Neuronal stem cell (in vitro differentiated cells): ENCODE data around the gene RARG.

Experiments used
- DNase-seq: peaks from one replicate; pipeline ENCODE4 v3.0.0-alpha.2; 2013; ENCODE audit warnings: low spot score
- H2AFZ ChIP-seq: one replicate; pipeline ENCODE4 v1.6.1; 2013; ENCODE audit warnings: mild to moderate bottlenecking, low read length, inconsistent platforms
- H2AK5ac ChIP-seq: 2 replicates; pipeline ENCODE4 v1.6.1; 2013; ENCODE audit warnings: low read depth, mild to moderate bottlenecking, inconsistent platforms, low read length, moderate library complexity, mixed read lengths
- H2BK120ac ChIP-seq: 2 replicates; pipeline ENCODE4 v1.6.1; 2013; ENCODE audit warnings: low read depth, mild to moderate bottlenecking, inconsistent platforms, low read length, moderate library complexity, mixed read lengths
- H2BK12ac ChIP-seq: one replicate; pipeline ENCODE4 v1.6.1; 2013; ENCODE audit warnings: low read length, inconsistent platforms
- H2BK15ac ChIP-seq: 2 replicates; pipeline ENCODE4 v1.6.1; 2013; ENCODE audit warnings: mild to moderate bottlenecking, low read length, inconsistent platforms, mixed read lengths
- H2BK5ac ChIP-seq: one replicate; pipeline ENCODE4 v1.6.1; 2013; ENCODE audit warnings: inconsistent platforms, mild to moderate bottlenecking, low read length, moderate library complexity
- H3K14ac ChIP-seq: one replicate; pipeline ENCODE4 v1.6.1; 2013; ENCODE audit warnings: low read length, inconsistent platforms
- H3K18ac ChIP-seq: 2 replicates; pipeline ENCODE4 v1.6.1; 2013; ENCODE audit warnings: low read length, inconsistent platforms
- H3K23ac ChIP-seq: 2 replicates; pipeline ENCODE4 v1.6.1; 2013; ENCODE audit warnings: low read depth, mild to moderate bottlenecking, mixed read lengths, low read length, inconsistent platforms; ENCODE audit not compliant: poor library complexity
- H3K27ac ChIP-seq: replicated peaks from 3 replicates; pipeline ENCODE4 v1.5.1; 2013; ENCODE audit warnings: low read length, inconsistent platforms
- H3K27me3 ChIP-seq, 3 experiments: 2 replicates each; pipeline ENCODE4 v1.6.1; 2013; ENCODE audit warnings: low read length in 3 of 3, mild to moderate bottlenecking in 2 of 3, inconsistent platforms in 1 of 3, low read depth in 1 of 3, mixed read lengths in 1 of 3, moderate library complexity in 1 of 3; ENCODE audit not compliant: control insufficient read depth in 3 of 3, insufficient read depth in 3 of 3
- H3K36me3 ChIP-seq, 2 donors: replicated peaks in 1 of 2; 2 replicates each; pipeline ENCODE4 v1.6.1; 2013; ENCODE audit warnings: low read length in 2 of 2; ENCODE audit not compliant: control insufficient read depth in 2 of 2, insufficient read depth in 2 of 2
- H3K4ac ChIP-seq: 2 replicates; pipeline ENCODE4 v1.6.1; 2013; ENCODE audit warnings: inconsistent platforms, mild to moderate bottlenecking, low read length, moderate library complexity
- H3K4me1 ChIP-seq, 2 donors: 1 replicate in 1 of 2; 2 replicates in 1 of 2; pipeline ENCODE4 v1.6.1; 2013; ENCODE audit warnings: low read length in 2 of 2, low read depth in 1 of 2; ENCODE audit not compliant: control insufficient read depth in 2 of 2, insufficient read depth in 1 of 2
- H3K4me2 ChIP-seq: one replicate; pipeline ENCODE4 v1.6.1; 2013; ENCODE audit warnings: mild to moderate bottlenecking, low read length, inconsistent platforms; ENCODE audit not compliant: insufficient read depth, poor library complexity, severe bottlenecking
- H3K4me3 ChIP-seq, 2 donors: 2 replicates each; pipeline ENCODE4 v1.5.1; 2013; ENCODE audit warnings: low read length in 2 of 2, mild to moderate bottlenecking in 2 of 2, inconsistent platforms in 1 of 2, moderate library complexity in 1 of 2
- H3K79me1 ChIP-seq: one replicate; pipeline ENCODE4 v1.6.1; 2013; ENCODE audit warnings: low read depth, mild to moderate bottlenecking, inconsistent platforms, low read length, moderate library complexity
- H3K9ac ChIP-seq: one replicate; pipeline ENCODE4 v1.6.1; 2013; ENCODE audit warnings: mild to moderate bottlenecking, low read depth, low read length, inconsistent platforms; ENCODE audit not compliant: poor library complexity
- H3K9me3 ChIP-seq, 2 donors: replicated peaks in 1 of 2; 2 replicates each; pipeline versions ENCODE3 to v1.6.1; 2013; ENCODE audit warnings: low read length in 2 of 2, mild to moderate bottlenecking in 2 of 2, inconsistent platforms in 1 of 2, low read depth in 1 of 2, mixed read lengths in 1 of 2, moderate library complexity in 1 of 2; ENCODE audit not compliant: control insufficient read depth in 2 of 2, insufficient read depth in 1 of 2
- H4K8ac ChIP-seq: one replicate; pipeline ENCODE4 v1.6.1; 2013; ENCODE audit warnings: low read depth, mild to moderate bottlenecking, inconsistent platforms, low read length, moderate library complexity
- H4K91ac ChIP-seq: one replicate; pipeline ENCODE4 v1.6.1; 2013; ENCODE audit warnings: low read length, low read depth, mild to moderate bottlenecking, inconsistent platforms; ENCODE audit not compliant: poor library complexity
- WGBS, 2 donors: extraction: QIAGEN DNeasy Blood & Tissue Kit; methylation state at CpG; one replicate each; pipeline ENCODE4 v1.1.7; 2013; ENCODE audit warnings: missing lambda C conversion rate in 2 of 2, mixed read lengths in 1 of 2; ENCODE audit not compliant: insufficient read length in 2 of 2, insufficient replicate concordance in 1 of 2; ENCODE audit errors: extremely low coverage in 2 of 2; 5-methylcytosine and 5-hydroxymethylcytosine counted together

The RARG gene

DNA sequence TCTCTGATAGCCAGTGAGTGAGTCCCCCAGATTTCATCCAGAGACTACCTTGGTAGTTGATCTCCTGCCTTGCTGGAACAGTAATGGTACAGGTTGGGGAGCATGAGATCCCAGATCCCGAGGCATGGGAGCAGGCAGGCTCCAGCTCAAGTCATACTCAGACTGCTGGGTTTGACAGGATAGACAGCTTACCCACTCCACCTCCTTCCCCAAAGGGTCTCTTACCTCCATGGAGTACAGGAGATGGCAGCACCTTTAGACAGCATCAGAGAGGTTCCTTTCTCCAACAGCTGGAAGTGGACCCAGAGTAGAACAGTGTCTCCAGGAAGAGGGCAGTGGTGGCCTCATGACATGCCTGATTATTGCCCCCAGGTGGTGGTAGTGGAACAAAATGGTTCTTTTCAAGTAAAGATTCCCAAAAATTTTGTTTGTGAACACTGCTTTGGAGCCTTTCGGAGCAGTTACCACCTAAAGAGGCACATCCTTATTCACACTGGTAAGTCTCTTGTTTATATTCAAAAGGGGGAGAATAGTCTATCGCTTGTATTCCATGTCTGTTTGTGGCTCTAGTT lies 46.3 kb downstream of the RARG start:
- peaks cover 13 to 18% of the 10 kb centered on the region in 2 donors for H3K4me1 ChIP-seq

DNA sequence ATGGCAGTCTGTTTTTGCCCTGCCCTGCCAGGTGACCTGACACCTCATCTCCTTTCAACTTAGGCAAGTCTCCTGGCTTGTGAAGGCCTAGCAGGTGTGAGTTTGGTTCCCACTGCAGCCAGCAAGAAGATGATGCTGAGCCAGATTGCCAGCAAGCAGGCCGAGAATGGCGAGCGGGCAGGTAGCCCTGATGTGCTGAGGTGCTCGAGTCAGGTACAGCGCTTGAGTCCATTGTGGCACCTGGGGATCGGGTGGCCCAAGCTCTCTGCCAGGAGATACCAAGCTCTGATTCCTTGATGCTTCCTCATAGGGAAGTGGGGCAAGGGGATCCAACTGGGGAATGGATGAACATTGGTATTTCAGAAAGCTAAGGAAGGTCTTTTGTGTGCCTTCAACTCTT lies 47.2 kb downstream of the RARG start:
- no peak overlapping the region for H2AK5ac ChIP-seq
- no peaks in the 10 kb centered on the region for H3K27me3 ChIP-seq
- H3K9me3 ChIP-seq, result peaks cover 2 to 5% of the 10 kb centered on the region in 2 donors
- no peak overlapping the region for H4K91ac ChIP-seq
- no peak overlapping the region for H3K18ac ChIP-seq
- H2BK5ac ChIP-seq, result no peak overlapping the region
- H2BK15ac ChIP-seq, result no peak overlapping the region
- no peak overlapping the region for H2BK120ac ChIP-seq
- no peak overlapping the region for H4K8ac ChIP-seq
- no peak overlapping the region for H3K14ac ChIP-seq
- no peak overlapping the region for H3K4me3 ChIP-seq
- H2BK12ac ChIP-seq, result no peak overlapping the region
- H3K79me1 ChIP-seq, result peaks cover 4% of the 10 kb centered on the region
- no peak overlapping the region for H2AFZ ChIP-seq
- no peak overlapping the region for H3K23ac ChIP-seq
- no peak overlapping the region for H3K27ac ChIP-seq
- WGBS, 2 donors, result no CpG with 5 or more reads among the region's 6 CpGs
- no peak for DNase-seq
- H3K4me2 ChIP-seq, result no peak overlapping the region
- H3K4me1 ChIP-seq, result peaks cover 13 to 18% of the 10 kb centered on the region in 2 donors
- H3K9ac ChIP-seq, result no peak overlapping the region
- H3K36me3 ChIP-seq, result peaks cover 45 to 80% of the 10 kb centered on the region in 2 donors
- H3K4ac ChIP-seq, result no peak overlapping the region

More for the DNA sequence above, 46.3 kb downstream of the RARG start:
- Histone ChIP-seq H3K9ac (no peak overlapping the region), H2BK5ac (no peak overlapping the region), H4K91ac (no peak overlapping the region), H2BK12ac (no peak overlapping the region), H3K18ac (no peak overlapping the region), H3K4me2 (no peak overlapping the region), H2BK15ac (no peak overlapping the region), H3K9me3 (peaks cover 2 to 5% of the 10 kb centered on the region in 2 donors), H2BK120ac (no peak overlapping the region), H4K8ac (no peak overlapping the region), H3K79me1 (peaks cover 4% of the 10 kb centered on the region), H3K23ac (no peak overlapping the region), H3K27ac (no peak overlapping the region), H2AFZ (no peak overlapping the region), H3K36me3 (peaks cover 45 to 86% of the 10 kb centered on the region in 2 donors), H3K27me3 (no peaks in the 10 kb centered on the region), H3K4me3 (no peak overlapping the region), H3K14ac (no peak overlapping the region), H2AK5ac (no peak overlapping the region), H3K4ac (no peak overlapping the region)
- DNase-seq, result no peak
- no CpG with 5 or more reads among the region's 3 CpGs for WGBS, 2 donors

DNA sequence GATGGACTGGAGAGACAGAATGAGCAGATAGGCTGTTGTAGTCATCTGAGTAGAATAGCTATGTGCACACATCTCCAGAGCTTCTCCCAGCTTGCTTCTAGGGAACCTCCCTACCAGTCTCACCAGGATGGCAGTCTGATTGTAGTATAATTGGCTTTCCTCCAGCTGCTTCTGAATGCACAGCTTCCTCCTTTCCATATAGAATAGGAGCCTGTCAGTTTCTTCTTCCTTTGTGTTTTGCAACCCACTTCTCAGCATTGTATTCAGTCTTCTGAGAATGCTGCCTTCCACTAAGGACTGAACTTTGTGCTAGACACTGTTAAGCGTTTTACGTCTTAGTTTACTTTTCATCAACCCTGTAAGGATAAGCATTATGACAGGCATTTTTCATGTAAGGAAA lies 49.1 kb downstream of the RARG start:
- Histone ChIP-seq H2AFZ (no peak overlapping the region), H4K91ac (no peak overlapping the region), H3K18ac (no peak overlapping the region), H3K9me3 (peaks cover 2 to 5% of the 10 kb centered on the region in 2 donors), H3K4me2 (no peak overlapping the region), H2BK5ac (no peak overlapping the region), H3K4ac (no peak overlapping the region), H3K27ac (no peak overlapping the region), H3K9ac (no peak overlapping the region), H4K8ac (no peak overlapping the region), H3K4me1 (peaks cover 13 to 20% of the 10 kb centered on the region in 2 donors), H3K23ac (no peak overlapping the region), H3K79me1 (peaks cover 4% of the 10 kb centered on the region), H2BK15ac (no peak overlapping the region), H3K4me3 (no peak overlapping the region), H3K14ac (no peak overlapping the region), H2AK5ac (no peak overlapping the region), H3K27me3 (no peaks in the 10 kb centered on the region), H3K36me3 (peaks cover 41 to 63% of the 10 kb centered on the region in 2 donors), H2BK12ac (no peak overlapping the region), H2BK120ac (no peak overlapping the region)
- WGBS, 2 donors, result no CpG with 5 or more reads among the region's 2 CpGs
- DNase-seq, result no peak

DNA sequence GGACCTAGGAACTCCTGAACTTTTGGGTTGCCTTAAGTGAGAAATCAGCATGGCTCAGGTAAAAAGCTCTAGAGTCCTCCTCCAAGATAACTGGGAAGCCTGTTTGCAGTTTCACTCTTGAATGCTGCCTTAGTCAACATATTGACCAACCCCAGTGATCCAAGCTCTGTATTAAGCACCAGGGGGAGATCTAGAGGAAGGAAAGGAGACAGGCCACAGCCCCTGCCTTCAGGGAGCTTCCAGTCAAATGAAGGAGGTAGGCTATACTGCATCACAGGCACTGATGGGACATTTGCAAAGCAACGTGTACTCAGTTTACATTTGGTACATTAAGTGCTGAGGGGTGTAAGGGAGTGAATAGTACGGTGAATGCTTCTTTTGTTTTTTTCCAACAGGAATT lies 50.1 kb downstream of the RARG start:
- peaks cover 2 to 5% of the 10 kb centered on the region in 2 donors for H3K9me3 ChIP-seq
- H2BK12ac ChIP-seq, result no peak overlapping the region
- no peak overlapping the region for H3K27ac ChIP-seq
- no CpG with 5 or more reads among the region's 2 CpGs for WGBS, 2 donors
- H3K36me3 ChIP-seq, result peaks cover 31 to 53% of the 10 kb centered on the region in 2 donors
- no peak overlapping the region for H2BK120ac ChIP-seq
- H2BK5ac ChIP-seq, result no peak overlapping the region
- no peaks in the 10 kb centered on the region for H3K27me3 ChIP-seq
- no peak overlapping the region for H3K4ac ChIP-seq
- no peak overlapping the region for H3K18ac ChIP-seq
- H3K4me3 ChIP-seq, result peak overlapping the region in 1 of 2 donors; percentile 72
- H3K23ac ChIP-seq, result no peak overlapping the region
- H2BK15ac ChIP-seq, result no peak overlapping the region
- H2AFZ ChIP-seq, result no peak overlapping the region
- no peak overlapping the region for H2AK5ac ChIP-seq
- no peak overlapping the region for H4K8ac ChIP-seq
- H3K9ac ChIP-seq, result no peak overlapping the region
- H3K14ac ChIP-seq, result no peak overlapping the region
- peaks cover 13 to 20% of the 10 kb centered on the region in 2 donors for H3K4me1 ChIP-seq
- DNase-seq, result no peak
- H4K91ac ChIP-seq, result no peak overlapping the region
- peaks cover 4% of the 10 kb centered on the region for H3K79me1 ChIP-seq
- peak overlapping the region; percentile 70 for H3K4me2 ChIP-seq
